Fibroblast of lung (primary cell): ENCODE measurements around the gene PPID. TPM values are rescaled to one million over a fixed set of nuclear protein-coding genes. Genes with fewer than 3 reads are reported as not detected.

ENCODE experiments used
- DNase-seq, 2 donors: peaks; one replicate each; pipeline versions ENCODE4 v3.0.0 to v3.0.0-alpha.2; 2010; ENCODE audit warnings: low read depth in 2 of 2
- H2AFZ ChIP-seq: 2 replicates; pipeline ENCODE4 v1.5.1; 2012; ENCODE audit warnings: low read length, control low read depth, inconsistent platforms
- H3K27ac ChIP-seq: 2 replicates; pipeline ENCODE4 v1.5.1; 2011; ENCODE audit warnings: low read length, control low read depth; ENCODE audit not compliant: insufficient read depth
- H3K27me3 ChIP-seq: 2 replicates; pipeline ENCODE4 v1.5.1; 2011; ENCODE audit warnings: mild to moderate bottlenecking, low read length; ENCODE audit not compliant: control insufficient read depth, insufficient read depth
- H3K36me3 ChIP-seq: 2 replicates; pipeline ENCODE4 v1.5.1; 2011; ENCODE audit warnings: low read length; ENCODE audit not compliant: control insufficient read depth, insufficient read depth
- H3K4me1 ChIP-seq: 2 replicates; pipeline ENCODE4 v1.5.1; 2011; ENCODE audit warnings: low read length; ENCODE audit not compliant: control insufficient read depth, insufficient read depth; ENCODE audit errors: extremely low read depth
- H3K4me2 ChIP-seq: 2 replicates; pipeline ENCODE4 v1.5.1; 2011; ENCODE audit warnings: low read length, control low read depth; ENCODE audit not compliant: insufficient read depth; ENCODE audit errors: extremely low read depth
- H3K4me3 ChIP-seq, 4 experiments: fragments of 200-600 bp in 1 of 4; sonication (generic) in 1 of 4; replicated peaks in 1 of 4; 2 replicates each; pipeline ENCODE4 v1.5.1; 2011 to 2016; ENCODE audit warnings: low read length in 4 of 4, low read depth in 3 of 4, mild to moderate bottlenecking in 3 of 4, control low read depth in 2 of 4, inconsistent platforms in 1 of 4, mixed read lengths in 1 of 4; ENCODE audit not compliant: insufficient read depth in 1 of 4; ENCODE audit errors: control extremely low read depth in 1 of 4
- H3K79me2 ChIP-seq: 2 replicates; pipeline ENCODE4 v1.5.1; 2012; ENCODE audit warnings: mild to moderate bottlenecking, low read length, inconsistent platforms; ENCODE audit not compliant: control insufficient read depth, insufficient read depth
- H3K9ac ChIP-seq: 2 replicates; pipeline ENCODE4 v1.5.1; 2011; ENCODE audit warnings: mild to moderate bottlenecking, low read length, control low read depth; ENCODE audit not compliant: insufficient read depth
- H3K9me3 ChIP-seq: 2 replicates; pipeline ENCODE4 v1.5.1; 2012; ENCODE audit warnings: low read depth, low read length; ENCODE audit not compliant: control insufficient read depth, insufficient read depth
- H4K20me1 ChIP-seq: 2 replicates; pipeline ENCODE4 v1.5.1; 2011; ENCODE audit warnings: low read length; ENCODE audit not compliant: control insufficient read depth, insufficient read depth; ENCODE audit errors: extremely low read depth
- CTCF ChIP-seq, 2 donors: IDR thresholded peaks in 1 of 2; conservative IDR thresholded peaks in 1 of 2; 1 replicate in 1 of 2; 2 replicates in 1 of 2; pipeline ENCODE4 v1.5.1; 2011 to 2012; ENCODE audit warnings: low read length in 2 of 2, control low read depth in 1 of 2, inconsistent platforms in 1 of 2, low read depth in 1 of 2, mild to moderate bottlenecking in 1 of 2
- EZH2 ChIP-seq: IDR thresholded peaks from 2 replicates; pipeline ENCODE4 v1.5.1; 2012; ENCODE audit warnings: low read length, control low read depth, mild to moderate bottlenecking; ENCODE audit errors: missing control alignments
- polyA plus RNA-seq, 2 donors: library from polyadenylated mRNA; depleted of rRNA in 1 of 2; stranded (reverse) in 1 of 2; unstranded in 1 of 2; fragments of >200 nt; gene quantifications; 2 replicates each; pipeline ENCODE4 v1.2.1, GENCODE V29; 2011 to 2012; ENCODE audit warnings: missing spikeins in 1 of 2
- total RNA-seq: library from RNA; depleted of rRNA; stranded (reverse); fragments of >200 nt; gene quantifications from 2 replicates; pipeline ENCODE4 v1.2.1, GENCODE V29; 2014

Gene PPID
- total and polyA plus RNA-seq, 2 donors (not counting 1 experiment from before 2014, with no cell fraction given) = 18.4 to 36.0 TPM

GRCh38 chr4:158767451-158767850 is 44.3 kb upstream of the PPID start:
- Histone ChIP-seq H4K20me1 (no peaks in the 10 kb centered on the region), H3K36me3 (no peaks in the 10 kb centered on the region), H3K4me1 (no peaks in the 10 kb centered on the region), H3K27me3 (no peaks in the 10 kb centered on the region), H3K4me3 (no peak overlapping the region), H3K4me2 (no peak overlapping the region), H3K9me3 (no peaks in the 10 kb centered on the region), H2AFZ (no peak overlapping the region), H3K79me2 (peaks cover 24% of the 10 kb centered on the region), H3K9ac (no peak overlapping the region), H3K27ac (no peak overlapping the region)
- TF ChIP-seq EZH2 = no peak
- no peak for TF ChIP-seq CTCF (conservative IDR thresholded peaks at IDR 0.05 in 1 of 2, IDR thresholded peaks at IDR 0.05 in 1 of 2; ENCODE audit: low read depth in 1 of 2, low read length in 2 of 2)
- no peak for DNase-seq

GRCh38 chr4:158766434-158767044 is 43.3 kb upstream of the PPID start:
- Histone ChIP-seq H3K4me1 (no peaks in the 10 kb centered on the region), H2AFZ (no peak overlapping the region), H3K9me3 (no peaks in the 10 kb centered on the region), H3K27ac (no peak overlapping the region), H3K36me3 (no peaks in the 10 kb centered on the region), H3K4me3 (no peak overlapping the region), H3K79me2 (peaks cover 19% of the 10 kb centered on the region), H3K4me2 (no peak overlapping the region), H3K27me3 (no peaks in the 10 kb centered on the region), H3K9ac (no peak overlapping the region), H4K20me1 (no peaks in the 10 kb centered on the region)
- DNase-seq = no peak
- TF ChIP-seq CTCF (conservative IDR thresholded peaks at IDR 0.05 in 1 of 2, IDR thresholded peaks at IDR 0.05 in 1 of 2; ENCODE audit: low read depth in 1 of 2, low read length in 2 of 2) = no peak
- TF ChIP-seq EZH2 = no peak

GRCh38 chr4:158763462-158763861 is 40.3 kb upstream of the PPID start:
- TF ChIP-seq EZH2 = no peak
- no peak overlapping the region for H3K4me3 ChIP-seq
- no peaks in the 10 kb centered on the region for H3K4me1 ChIP-seq
- no peak overlapping the region for H3K4me2 ChIP-seq
- DNase-seq = no peak
- H4K20me1 ChIP-seq = no peaks in the 10 kb centered on the region
- H3K9me3 ChIP-seq = no peaks in the 10 kb centered on the region
- no peak overlapping the region for H2AFZ ChIP-seq
- no peaks in the 10 kb centered on the region for H3K27me3 ChIP-seq
- no peaks in the 10 kb centered on the region for H3K79me2 ChIP-seq
- H3K36me3 ChIP-seq = no peaks in the 10 kb centered on the region
- no peak overlapping the region for H3K27ac ChIP-seq
- H3K9ac ChIP-seq = no peak overlapping the region
